Measurements from ENCODE around the gene GRAMD2B. TPM values are rescaled to one million over a fixed set of nuclear protein-coding genes. Genes with fewer than 3 reads are reported as not detected.
"Not testable (repeated sequence)": the region's sequence is repeated elsewhere in the genome, so short reads cannot be mapped to it uniquely, and the experiment has no call there.

Gene GRAMD2B
- total RNA-seq, result 13.7 TPM
- long read RNA-seq, transcript GRAMD2B-201 (14 exons, 3,175 nt), result major isoform, 14 of 22 reads
- long read RNA-seq, partial matches to known transcripts, result 2 of 22 reads
- long read RNA-seq, other reads (novel, unspliced or antisense), result 4 of 22 reads

- ATAC-seq (peak; percentile 98 to 99), DNase-seq (peak; percentile 89)
- Histone ChIP-seq H3K36me3 (no peaks in the 10 kb centered on the region), H3K9me3 (no peaks in the 10 kb centered on the region), H3K27me3 (ENCODE audit: low read depth) (no peaks in the 10 kb centered on the region), H3K27ac (peak within 1 kb of the TSS; percentile 91), H3K4me1 (peaks cover 20% of the 10 kb centered on the region), H3K4me3 (peak within 1 kb of the TSS; percentile 72)
- TF ChIP-seq CTCF (IDR thresholded peaks at IDR 0.05), result no peak
- intact Hi-C loops (cut with DNase I), result no loop called here
Measured at GRCh38 chr5:126422994-126423788, at the start of gene GRAMD2B. Gene GRAMD2B, plus strand, starts transcription at chr5:126423409. Its CDS starts 198 bp downstream, at chr5:126423607.

GRCh38 chr5:126374109-126374416 lies 49.1 kb upstream of the GRAMD2B start:
- no peaks in the 10 kb centered on the region for H3K27me3 ChIP-seq (ENCODE audit: low read depth)
- H3K27ac ChIP-seq, result no peak overlapping the region
- no peaks in the 10 kb centered on the region for H3K36me3 ChIP-seq
- no peak overlapping the region for H3K4me3 ChIP-seq
- DNase-seq, result no peak
- TF ChIP-seq CTCF (IDR thresholded peaks at IDR 0.05), result no peak
- intact Hi-C loops (cut with DNase I), result no loop called here
- ATAC-seq, result no peak
- H3K4me1 ChIP-seq, result peaks cover 4% of the 10 kb centered on the region
- H3K9me3 ChIP-seq, result no peaks in the 10 kb centered on the region

- TF ChIP-seq CTCF (IDR thresholded peaks at IDR 0.05), result no peak
- DNase-seq, result no peak
Measured at GRCh38 chr5:126376443-126376842, 46.8 kb upstream of the GRAMD2B start.

GRCh38 chr5:126377424-126377823 lies 45.8 kb upstream of the GRAMD2B start:
- Histone ChIP-seq H3K36me3 (no peaks in the 10 kb centered on the region), H3K27ac (no peak overlapping the region), H3K27me3 (ENCODE audit: low read depth) (no peaks in the 10 kb centered on the region), H3K4me3 (no peak overlapping the region), H3K9me3 (peaks cover 6% of the 10 kb centered on the region), H3K4me1 (no peaks in the 10 kb centered on the region)
- intact Hi-C loops (cut with DNase I), result no loop called here
- no peak for TF ChIP-seq CTCF (IDR thresholded peaks at IDR 0.05)
- DNase-seq (no peak), ATAC-seq (no peak)

More at GRCh38 chr5:126376443-126376842, 46.8 kb upstream of the GRAMD2B start:
- ATAC-seq, result no peak
- Histone ChIP-seq H3K27ac (no peak overlapping the region), H3K9me3 (no peaks in the 10 kb centered on the region), H3K4me3 (no peak overlapping the region), H3K27me3 (ENCODE audit: low read depth) (no peaks in the 10 kb centered on the region), H3K36me3 (no peaks in the 10 kb centered on the region), H3K4me1 (no peaks in the 10 kb centered on the region)
- intact Hi-C loops (cut with DNase I), result no loop called here

GRCh38 chr5:126380316-126380715 lies 42.9 kb upstream of the GRAMD2B start:
- H3K9me3 ChIP-seq; intact Hi-C loops (cut with DNase I); H3K27me3 ChIP-seq (ENCODE audit: low read depth); ATAC-seq; H3K4me3 ChIP-seq; H3K27ac ChIP-seq; H3K4me1 ChIP-seq; H3K36me3 ChIP-seq; DNase-seq: not testable (repeated sequence)

- peaks cover 6% of the 10 kb centered on the region for H3K9me3 ChIP-seq
- no peak overlapping the region for H3K27ac ChIP-seq
- DNase-seq (no peak), ATAC-seq (no peak)
- intact Hi-C loops (cut with DNase I), result no loop called here
- H3K4me3 ChIP-seq, result no peak overlapping the region
- no peaks in the 10 kb centered on the region for H3K36me3 ChIP-seq
- TF ChIP-seq CTCF (IDR thresholded peaks at IDR 0.05), result no peak
- no peaks in the 10 kb centered on the region for H3K27me3 ChIP-seq (ENCODE audit: low read depth)
- peaks cover 15% of the 10 kb centered on the region for H3K4me1 ChIP-seq
Measured at GRCh38 chr5:126383246-126383645, 40.0 kb upstream of the GRAMD2B start.

All from lower lobe of right lung (tissue), 2 donors.